Activated T-cell treated with anti-CD3 and anti-CD28 coated beads for 48 hours (primary cell): Measurements from ENCODE around the gene PDPK1.
"Not testable (repeated sequence)": the region's sequence is repeated elsewhere in the genome, so short reads cannot be mapped to it uniquely, and the experiment has no call there.

Experiments
- DNase-seq: peaks from one replicate; pipeline ENCODE4 v3.0.0-alpha.2; 2020; ENCODE audit warnings: low read depth

PDPK1 gene

DNA sequence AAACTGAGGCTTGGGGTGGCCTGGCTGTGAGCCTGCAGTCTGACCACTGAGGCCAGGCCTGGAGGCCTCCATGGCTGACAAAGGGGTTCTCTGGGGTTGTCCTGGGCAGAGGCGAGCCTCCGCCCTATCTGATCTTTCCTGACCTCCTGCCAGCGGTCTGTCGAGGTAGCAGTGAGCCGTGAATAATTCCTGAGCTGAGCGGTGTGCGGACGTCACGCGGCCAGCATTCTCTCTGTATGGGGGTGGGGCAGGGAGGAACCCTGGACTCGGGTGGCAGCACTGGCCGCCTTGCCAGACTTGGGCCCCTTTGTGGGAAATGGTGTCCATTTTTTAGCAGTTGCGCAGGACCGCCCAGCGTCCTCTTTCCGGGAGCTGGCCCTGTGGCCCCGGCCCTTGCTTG, 74.1 kb downstream of the PDPK1 start:
- not testable (repeated sequence) for DNase-seq

DNA sequence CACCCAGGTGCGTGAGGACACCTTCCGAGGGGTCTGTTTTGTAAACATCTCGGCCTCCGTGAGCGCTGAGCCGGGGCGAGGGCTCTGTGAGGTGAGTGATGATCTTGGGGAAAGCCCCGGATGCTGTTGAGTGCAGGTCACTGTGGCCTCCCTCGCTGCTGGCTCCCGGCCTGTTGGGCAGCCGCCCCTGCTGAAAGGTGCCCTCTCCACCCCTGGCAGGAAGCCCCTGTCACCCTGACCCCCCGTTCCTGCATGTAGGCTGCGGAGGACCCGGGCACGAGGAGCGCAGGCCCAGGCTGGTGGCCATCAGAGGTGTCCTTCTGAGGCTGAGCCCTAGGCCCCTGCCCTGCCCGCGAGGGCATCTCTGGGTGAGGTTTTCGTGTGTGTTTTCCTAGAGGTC, 75.4 kb downstream of the PDPK1 start:
- not testable (repeated sequence) for DNase-seq

DNA sequence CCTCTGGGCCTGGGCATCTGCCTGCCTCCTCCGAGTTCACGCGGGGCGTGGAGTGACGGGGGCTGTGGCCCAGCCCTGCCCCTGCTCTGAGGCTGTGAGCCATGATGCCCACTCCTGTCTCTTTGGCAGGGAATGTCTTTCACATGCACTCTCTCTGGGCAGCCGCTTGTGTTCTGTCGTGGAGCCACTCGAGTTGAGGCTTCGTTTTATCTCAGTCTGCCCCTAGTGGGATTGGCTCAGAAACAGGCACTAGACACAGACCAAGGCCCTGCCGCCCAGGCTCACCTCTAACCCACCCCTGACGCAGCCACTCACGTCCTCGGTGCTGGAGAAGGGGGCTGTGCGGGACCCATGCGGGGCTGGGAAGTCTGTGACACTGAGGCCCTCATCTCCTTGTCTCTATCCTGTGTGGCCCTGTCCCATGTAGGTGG, 77.0 kb downstream of the PDPK1 start:
- no peak for DNase-seq

DNA sequence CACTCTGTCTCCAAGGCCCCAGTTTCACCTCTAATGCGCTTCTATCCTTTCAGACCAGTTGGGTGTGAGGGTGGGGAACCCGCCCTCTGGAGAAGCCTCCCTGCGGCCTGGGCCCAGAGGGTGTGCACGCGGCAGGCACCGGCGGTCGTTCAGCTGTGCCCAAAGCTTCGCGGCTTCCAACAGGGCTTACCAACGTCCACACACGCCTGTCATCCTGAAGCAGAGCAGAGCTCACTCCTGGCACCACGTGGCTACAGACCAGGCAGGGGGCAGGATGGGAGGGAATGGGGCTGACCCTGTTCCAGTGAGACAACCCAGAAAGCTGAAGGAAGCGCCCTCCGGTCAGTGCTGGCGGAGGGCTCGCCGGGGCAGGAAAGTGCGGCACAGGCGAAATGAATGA, 81.1 kb downstream of the PDPK1 start:
- DNase-seq, result not testable (repeated sequence)

DNA sequence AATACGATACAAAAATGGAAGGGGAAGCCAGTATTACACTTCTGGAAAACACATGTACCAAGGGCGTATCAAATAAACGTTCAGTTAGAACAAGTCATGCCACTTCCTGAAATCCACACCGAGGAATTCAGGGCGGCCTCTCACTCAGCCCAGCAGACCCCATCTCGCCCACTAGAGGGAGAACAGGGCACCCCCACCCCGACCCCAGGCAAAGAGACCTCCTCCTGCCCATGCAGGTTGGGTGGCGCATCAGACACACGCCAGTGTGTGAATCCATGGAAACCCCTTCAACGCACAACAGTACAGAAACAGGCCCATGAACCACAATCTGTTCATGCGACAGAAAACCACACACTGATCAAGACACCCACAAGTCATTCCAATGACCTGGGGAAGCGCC, 81.8 kb downstream of the PDPK1 start:
- DNase-seq, result peak; percentile 27

DNA sequence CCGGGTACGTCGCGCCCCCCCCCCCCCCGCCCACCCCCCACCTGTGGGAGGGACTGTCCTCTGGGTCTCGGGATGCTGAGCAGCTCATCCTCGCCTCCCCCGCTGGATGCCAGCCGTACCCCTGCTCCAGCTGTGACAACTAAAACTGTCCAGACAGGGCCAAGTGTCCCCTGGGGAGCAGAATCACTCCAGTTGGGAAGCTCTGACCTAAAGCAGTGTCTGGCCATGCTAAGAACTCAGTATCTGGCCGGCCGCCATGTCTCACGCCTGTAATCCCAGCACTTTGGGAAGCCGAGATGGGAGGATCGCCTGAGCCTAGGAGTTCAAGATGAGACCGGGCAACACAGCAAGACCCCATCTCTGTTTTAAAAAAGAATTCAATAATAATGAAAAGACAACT, 83.0 kb downstream of the PDPK1 start:
- DNase-seq, result not testable (repeated sequence)

DNA sequence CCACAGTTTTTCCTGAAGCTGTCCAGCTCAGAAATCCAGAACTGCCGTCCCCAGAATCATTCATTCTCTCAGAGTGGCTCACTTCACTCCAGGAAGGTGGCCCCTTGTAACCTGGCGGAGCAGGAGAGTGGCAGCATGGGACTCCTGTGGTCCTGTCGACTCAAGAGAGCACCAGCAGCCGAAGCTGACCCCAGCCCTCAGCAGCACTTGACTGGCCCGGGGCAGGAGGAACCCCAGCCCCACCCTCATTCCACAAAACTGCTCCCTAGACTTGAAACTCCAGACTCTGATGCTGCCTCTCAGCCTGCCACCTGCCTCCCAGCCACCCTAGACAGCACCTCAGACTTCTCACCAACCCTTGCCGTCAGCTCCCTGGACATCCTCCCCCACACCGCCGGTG, 83.6 kb downstream of the PDPK1 start:
- not testable (repeated sequence) for DNase-seq

DNA sequence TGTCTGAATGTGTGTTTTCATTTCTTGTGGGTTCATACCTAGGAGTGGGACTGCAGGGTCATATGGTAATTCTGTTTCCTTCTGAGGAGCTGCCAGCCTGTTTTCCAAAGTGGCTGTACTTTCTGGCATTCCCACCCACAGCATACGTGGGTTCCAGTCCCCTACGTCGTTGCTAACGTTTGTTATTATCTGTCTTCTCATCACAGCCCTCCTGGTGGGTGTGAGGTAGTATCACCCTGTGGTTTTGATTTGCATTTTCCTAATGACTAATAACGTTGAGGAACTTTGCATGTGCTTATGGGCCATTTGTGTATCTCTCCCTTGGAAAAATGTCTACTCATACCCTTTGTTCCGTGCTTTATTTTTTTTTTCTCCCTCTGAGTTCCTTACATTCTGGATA, 89.3 kb downstream of the PDPK1 start:
- DNase-seq, result not testable (repeated sequence)

DNA sequence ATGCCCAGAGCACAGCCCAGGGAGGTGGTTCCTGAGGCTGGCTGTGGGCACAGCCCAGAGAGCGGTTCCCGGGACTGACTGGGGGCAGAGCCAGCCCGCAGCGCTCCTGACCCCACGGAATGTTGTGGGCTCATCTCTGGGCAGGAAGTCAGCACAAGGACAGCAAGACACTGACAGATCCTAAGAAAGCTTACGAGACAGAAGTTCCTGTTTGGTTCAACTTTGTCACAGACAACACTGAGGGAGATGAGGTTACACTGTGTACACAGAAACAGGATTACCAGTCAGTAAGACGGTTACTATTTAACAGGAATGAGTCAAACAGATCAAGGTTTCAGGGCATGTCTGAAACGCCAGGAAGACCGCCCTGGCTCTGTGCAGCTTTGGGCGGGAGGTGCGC, 93.4 kb downstream of the PDPK1 start:
- DNase-seq, result not testable (repeated sequence)

DNA sequence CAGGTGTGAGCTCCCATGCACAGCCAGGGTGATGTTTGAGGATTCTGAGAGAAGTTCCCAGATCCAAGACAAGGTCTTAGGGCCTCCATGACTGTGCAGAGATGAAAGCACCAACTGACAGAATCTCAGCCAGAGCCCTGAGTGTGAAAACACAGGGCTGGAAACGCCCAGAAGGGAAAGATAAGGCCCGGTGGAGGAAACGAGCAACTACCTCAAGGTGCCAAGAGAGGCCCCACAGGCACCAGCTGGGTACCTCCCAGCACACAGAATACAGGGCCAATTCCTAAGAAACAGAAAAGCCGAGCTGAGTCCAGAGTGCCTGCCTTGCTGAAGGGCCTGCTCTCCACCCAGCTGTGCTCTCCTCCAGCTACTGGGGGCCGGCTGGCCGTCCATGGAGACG, 94.5 kb downstream of the PDPK1 start:
- not testable (repeated sequence) for DNase-seq

DNA sequence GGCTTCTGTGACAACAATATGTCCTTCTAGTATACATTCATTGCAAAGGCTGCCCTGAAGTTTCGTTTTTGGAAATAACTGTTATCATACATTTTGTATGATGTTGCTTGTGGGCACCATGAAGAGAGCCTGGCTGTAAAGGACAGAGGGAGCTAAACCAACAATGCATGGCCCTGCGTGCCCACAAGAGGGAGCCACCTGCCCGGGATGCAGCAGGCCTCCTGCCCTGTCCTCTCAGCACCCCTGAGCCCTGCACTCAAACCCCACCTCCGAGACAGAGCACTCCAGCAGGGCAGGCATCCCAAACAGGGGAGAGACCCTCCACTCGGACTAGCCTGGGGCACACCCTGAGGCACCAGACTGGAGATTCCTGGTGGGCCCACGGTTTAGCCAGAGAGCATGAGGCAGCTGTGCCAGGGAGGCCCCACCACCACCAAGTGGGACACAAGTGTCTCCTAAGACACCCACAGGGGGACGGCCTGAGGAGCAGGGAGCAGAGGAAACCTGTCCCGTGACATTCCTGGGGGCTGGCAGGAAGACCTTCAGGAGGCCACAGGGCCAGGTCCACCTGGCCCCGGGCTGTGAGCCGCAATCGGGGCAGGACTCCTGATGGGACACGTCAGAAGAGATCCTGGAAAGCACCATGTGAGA, 101.4 kb downstream of the PDPK1 start:
- peak; percentile 34 for DNase-seq

DNA sequence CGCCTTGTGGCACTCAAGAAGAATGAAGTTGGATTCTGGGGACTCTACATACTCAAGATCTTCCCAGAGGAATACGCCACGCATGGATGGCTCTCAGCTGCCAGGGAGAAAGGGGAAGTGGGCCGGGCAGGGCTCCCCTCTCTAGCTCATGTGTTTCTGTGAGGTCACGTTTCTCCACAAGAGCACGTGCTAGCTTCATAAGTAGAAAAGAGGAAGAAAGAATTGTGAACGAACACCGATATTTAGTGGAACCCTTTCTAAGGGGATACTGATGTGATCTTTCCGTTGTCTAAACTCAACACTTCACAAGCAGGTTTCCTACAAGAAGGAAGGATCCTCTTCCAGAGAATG, 101.9 kb downstream of the PDPK1 start:
- not testable (repeated sequence) for DNase-seq

DNA sequence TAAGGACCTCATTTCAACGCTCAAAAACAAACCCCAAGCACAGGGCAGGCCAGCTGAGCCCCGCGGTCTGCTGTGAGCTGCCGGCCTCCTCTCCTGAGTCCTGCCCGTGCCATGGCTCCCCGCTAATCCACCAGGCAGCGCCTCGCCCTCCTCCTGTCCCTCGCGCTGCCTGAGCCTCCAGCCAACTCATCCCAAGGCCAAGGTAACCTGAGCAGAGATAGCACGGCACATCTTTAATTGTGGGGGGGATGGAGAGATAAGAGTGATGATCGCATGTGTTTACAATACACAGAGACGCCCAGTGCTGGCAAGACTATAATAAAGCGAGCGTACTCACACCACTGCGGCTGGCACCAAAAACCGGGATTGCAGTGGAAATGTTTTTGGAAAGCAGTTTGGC, 104.7 kb downstream of the PDPK1 start:
- DNase-seq, result not testable (repeated sequence)

DNA sequence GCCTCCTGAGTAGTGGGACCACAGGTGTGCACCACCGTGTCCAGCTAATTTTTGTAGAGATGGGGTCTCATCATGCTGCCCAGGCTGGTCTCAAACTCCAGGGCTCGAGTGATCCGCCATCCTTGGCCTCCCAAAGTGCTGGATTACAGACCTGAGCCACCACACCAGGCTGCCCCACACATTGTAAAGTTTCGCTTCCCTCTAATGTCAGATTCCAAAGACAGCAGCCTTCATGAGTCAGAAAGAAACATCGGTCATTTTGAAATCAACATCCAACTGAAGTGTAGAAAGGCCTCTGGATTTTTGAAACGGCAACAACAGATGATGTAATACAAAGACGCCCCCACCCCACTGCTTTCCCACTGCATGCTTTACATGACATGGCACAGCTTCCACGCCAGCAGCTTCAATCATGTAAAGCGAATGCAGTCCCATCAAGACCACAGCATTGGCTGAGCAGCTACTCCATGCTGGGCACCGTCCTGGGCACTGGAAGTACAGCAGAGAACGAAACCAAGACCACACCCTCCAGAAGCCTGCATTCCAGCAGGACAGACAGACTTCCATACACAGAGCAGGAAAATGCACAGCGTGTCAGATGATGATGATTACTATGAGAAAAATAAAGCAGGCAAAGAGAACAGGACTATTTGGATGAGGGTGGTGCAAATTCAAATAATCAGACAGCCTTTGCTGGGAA, 107.1 kb downstream of the PDPK1 start:
- DNase-seq, result not testable (repeated sequence)

DNA sequence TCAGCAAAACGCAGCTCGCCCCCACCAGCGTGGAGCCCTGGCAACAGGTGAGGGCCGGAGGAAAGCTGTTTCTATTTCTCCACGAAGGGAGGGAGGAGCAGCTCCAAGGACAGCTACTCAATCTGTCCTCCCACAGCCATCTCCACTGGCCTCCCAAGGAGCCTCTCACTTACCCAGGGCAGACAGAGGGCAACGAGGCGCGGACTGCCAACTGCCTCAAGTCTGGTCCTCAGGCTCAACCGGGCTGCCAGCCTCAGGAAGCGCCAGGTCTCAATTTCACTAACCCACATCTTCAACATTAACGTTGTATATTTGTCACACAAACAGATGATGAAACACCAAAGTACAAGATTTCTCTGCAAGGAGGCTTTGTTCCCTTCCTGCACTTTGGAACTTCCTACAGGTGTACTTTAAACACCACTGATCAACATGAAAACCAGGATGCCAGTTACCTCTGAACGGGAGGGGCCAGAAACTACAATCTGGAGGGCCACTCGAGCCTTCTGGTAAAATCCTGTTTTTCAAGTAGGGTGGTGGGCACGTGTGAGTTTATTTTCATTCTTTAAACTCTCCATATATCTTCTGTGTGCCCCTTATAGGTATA, 113.5 kb downstream of the PDPK1 start:
- not testable (repeated sequence) for DNase-seq
